Measurements from ENCODE around the gene RUNX1. TPM values are rescaled to one million over a fixed set of nuclear protein-coding genes. Genes with fewer than 3 reads are reported as not detected.

RUNX1 gene
- total RNA-seq, 1 donor from 2014 or later, result 23.9 TPM

DNA sequence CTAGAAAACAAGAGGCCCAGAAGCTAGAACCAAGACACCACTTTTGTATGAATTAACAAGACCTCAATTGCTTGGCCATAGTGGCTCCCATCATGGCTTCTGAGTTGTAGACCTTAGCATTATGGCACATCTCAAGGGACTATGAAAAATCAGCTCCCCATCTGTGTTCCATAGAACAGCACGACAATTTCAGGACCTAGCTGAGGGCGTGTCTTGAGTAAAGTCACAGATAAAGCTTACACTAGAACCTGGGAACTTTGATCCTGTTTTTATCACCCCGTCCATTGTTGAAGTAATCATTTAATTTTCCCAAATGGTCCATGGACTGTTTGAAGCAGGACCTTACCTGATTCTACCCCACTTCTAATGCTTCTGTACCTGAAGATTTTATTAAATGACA, 44.8 kb downstream of the RUNX1 start:
- H3K27me3 Mint-ChIP-seq (ENCODE audit: unreplicated experiment), result no peaks in the 10 kb centered on the region
- H3K27ac Mint-ChIP-seq (ENCODE audit: unreplicated experiment), result no peak overlapping the region
- DNase-seq (ENCODE audit: extremely low spot score, unreplicated experiment), result no peak
- no peaks in the 10 kb centered on the region for H3K4me1 Mint-ChIP-seq (ENCODE audit: unreplicated experiment)
- H3K36me3 Mint-ChIP-seq (ENCODE audit: unreplicated experiment), result no peaks in the 10 kb centered on the region
- no peak overlapping the region for H3K4me3 Mint-ChIP-seq (ENCODE audit: unreplicated experiment)
- TF ChIP-seq, protein P1, sequence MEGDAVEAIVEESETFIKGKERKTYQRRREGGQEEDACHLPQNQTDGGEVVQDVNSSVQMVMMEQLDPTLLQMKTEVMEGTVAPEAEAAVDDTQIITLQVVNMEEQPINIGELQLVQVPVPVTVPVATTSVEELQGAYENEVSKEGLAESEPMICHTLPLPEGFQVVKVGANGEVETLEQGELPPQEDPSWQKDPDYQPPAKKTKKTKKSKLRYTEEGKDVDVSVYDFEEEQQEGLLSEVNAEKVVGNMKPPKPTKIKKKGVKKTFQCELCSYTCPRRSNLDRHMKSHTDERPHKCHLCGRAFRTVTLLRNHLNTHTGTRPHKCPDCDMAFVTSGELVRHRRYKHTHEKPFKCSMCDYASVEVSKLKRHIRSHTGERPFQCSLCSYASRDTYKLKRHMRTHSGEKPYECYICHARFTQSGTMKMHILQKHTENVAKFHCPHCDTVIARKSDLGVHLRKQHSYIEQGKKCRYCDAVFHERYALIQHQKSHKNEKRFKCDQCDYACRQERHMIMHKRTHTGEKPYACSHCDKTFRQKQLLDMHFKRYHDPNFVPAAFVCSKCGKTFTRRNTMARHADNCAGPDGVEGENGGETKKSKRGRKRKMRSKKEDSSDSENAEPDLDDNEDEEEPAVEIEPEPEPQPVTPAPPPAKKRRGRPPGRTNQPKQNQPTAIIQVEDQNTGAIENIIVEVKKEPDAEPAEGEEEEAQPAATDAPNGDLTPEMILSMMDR (IDR thresholded peaks at IDR 0.05), result no peak
- no peaks in the 10 kb centered on the region for H3K9me3 Mint-ChIP-seq (ENCODE audit: unreplicated experiment)

DNA sequence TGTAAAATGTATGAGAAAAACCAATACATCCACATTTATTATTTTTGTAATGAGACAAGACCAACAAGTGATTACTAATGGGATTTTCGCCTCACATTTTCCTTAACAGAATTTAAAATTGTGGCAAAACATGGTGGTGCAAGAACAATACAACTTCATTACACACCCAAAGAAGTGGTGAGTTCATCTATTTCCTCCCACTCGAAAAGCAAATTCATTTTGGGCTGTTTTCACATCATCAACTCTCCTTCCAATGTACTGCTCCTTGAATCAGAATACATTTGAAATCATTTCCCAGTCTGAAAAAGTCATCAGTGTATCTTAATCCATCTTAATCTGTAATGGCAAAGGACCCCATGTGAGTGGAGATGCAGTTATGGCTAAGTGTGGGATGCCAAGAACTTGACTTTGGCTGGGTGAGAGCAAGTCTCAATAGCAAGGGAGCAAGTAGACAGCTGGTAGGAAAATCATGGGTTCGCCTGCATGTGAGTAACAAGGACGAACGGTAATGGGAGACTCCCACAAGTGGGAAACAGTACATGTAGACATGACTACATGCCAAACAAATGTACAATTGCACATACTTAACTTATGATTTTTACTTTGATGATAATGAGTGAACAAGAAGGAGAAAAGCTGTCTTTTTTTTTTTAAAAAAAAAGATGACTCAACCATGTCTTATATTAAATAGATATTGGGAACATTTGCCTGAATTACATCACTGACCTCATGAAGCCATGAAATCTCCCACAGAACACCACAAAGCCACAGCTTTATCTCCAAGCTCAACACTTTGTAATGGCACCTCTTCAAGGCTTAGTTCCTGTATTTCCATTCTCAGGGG, 46.0 kb downstream of the RUNX1 start:
- Mint-ChIP-seq H3K9me3 (ENCODE audit: unreplicated experiment) (no peaks in the 10 kb centered on the region), H3K27me3 (ENCODE audit: unreplicated experiment) (no peaks in the 10 kb centered on the region), H3K4me3 (ENCODE audit: unreplicated experiment) (no peak overlapping the region), H3K4me1 (ENCODE audit: unreplicated experiment) (no peaks in the 10 kb centered on the region), H3K27ac (ENCODE audit: unreplicated experiment) (no peak overlapping the region), H3K36me3 (ENCODE audit: unreplicated experiment) (no peaks in the 10 kb centered on the region)
- DNase-seq (ENCODE audit: extremely low spot score, unreplicated experiment), result no peak
- TF ChIP-seq, protein P1 (IDR thresholded peaks at IDR 0.05), result no peak

DNA sequence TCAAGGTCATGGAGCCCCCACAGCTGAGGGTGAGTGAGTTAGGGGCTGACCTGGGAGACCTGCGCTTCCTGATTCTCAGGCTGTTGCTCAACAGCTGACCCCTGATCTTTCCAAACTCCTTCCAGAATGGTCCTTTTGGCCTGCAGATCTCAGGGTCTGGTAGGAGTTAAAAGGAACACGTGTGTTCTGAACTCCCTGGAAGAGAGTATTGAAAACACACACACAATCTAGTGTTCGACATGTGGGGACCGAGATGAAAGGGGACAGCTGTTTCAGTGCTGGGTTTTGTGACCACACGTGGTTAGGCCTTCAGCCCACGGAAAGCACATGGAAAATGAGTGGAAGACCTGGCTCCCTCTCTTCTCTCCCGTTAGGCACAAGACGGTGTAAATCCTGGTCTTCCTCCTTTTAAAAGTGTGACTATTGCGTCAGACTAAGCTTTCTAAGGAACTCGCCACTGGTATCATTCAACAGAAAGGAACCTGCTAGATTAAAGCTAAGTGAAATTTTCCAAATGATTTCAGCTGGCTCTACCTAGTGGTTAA, 49.6 kb downstream of the RUNX1 start:
- no peak for DNase-seq (ENCODE audit: extremely low spot score, unreplicated experiment)
- no peaks in the 10 kb centered on the region for H3K36me3 Mint-ChIP-seq (ENCODE audit: unreplicated experiment)
- no peaks in the 10 kb centered on the region for H3K9me3 Mint-ChIP-seq (ENCODE audit: unreplicated experiment)
- H3K4me3 Mint-ChIP-seq (ENCODE audit: unreplicated experiment), result no peak overlapping the region
- H3K4me1 Mint-ChIP-seq (ENCODE audit: unreplicated experiment), result peaks cover 10% of the 10 kb centered on the region
- TF ChIP-seq, protein P1 (IDR thresholded peaks at IDR 0.05), result no peak
- no peaks in the 10 kb centered on the region for H3K27me3 Mint-ChIP-seq (ENCODE audit: unreplicated experiment)
- no peak overlapping the region for H3K27ac Mint-ChIP-seq (ENCODE audit: unreplicated experiment)

DNA sequence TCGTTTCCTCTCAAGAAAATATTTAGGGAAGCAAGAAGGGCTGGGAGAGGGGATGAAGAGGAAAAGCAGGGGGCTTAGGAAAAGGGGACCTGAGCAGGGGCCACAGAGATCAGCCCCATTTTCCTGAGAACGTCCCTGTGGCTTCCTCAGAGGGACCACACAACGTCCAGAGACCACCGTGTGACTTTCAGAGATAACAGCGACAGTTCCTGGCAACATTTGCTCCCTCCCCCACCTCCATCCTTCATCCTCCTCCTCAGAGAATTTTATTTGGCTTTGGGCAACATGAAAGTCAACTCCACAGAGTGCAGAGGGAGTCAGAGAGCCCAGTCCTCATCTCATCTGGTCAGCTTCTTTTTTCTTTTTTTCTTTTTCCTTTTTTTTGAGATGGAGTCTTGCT, 50.9 kb downstream of the RUNX1 start:
- TF ChIP-seq, protein P1 (IDR thresholded peaks at IDR 0.05), result no peak
- Mint-ChIP-seq H3K27me3 (ENCODE audit: unreplicated experiment) (no peaks in the 10 kb centered on the region), H3K36me3 (ENCODE audit: unreplicated experiment) (no peaks in the 10 kb centered on the region), H3K27ac (ENCODE audit: unreplicated experiment) (no peak overlapping the region), H3K4me3 (ENCODE audit: unreplicated experiment) (no peak overlapping the region), H3K4me1 (ENCODE audit: unreplicated experiment) (peaks cover 10% of the 10 kb centered on the region), H3K9me3 (ENCODE audit: unreplicated experiment) (no peaks in the 10 kb centered on the region)
- DNase-seq (ENCODE audit: extremely low spot score, unreplicated experiment), result no peak

DNA sequence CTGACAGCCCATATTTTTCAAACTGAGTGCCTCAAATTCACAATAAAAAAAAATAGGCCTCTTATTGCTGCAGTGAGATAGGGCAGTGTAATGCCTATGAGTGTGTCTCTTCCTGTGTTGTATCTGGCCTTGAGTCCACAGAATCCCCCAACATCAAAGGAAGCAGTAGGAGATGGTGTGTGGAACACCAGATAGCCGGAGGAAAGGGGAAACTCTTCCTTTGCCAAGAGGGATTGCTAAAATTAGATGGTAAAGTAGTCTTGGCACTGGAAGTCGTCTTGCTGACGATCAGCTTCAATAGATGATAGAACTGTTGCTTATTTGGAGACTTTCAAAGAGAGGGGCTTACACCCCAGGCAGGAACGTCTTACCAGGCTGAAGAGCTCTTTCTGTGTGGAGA, 51.8 kb downstream of the RUNX1 start:
- no peaks in the 10 kb centered on the region for H3K36me3 Mint-ChIP-seq (ENCODE audit: unreplicated experiment)
- DNase-seq (ENCODE audit: extremely low spot score, unreplicated experiment), result no peak
- no peaks in the 10 kb centered on the region for H3K9me3 Mint-ChIP-seq (ENCODE audit: unreplicated experiment)
- TF ChIP-seq, protein P1 (IDR thresholded peaks at IDR 0.05), result no peak
- H3K27ac Mint-ChIP-seq (ENCODE audit: unreplicated experiment), result no peak overlapping the region
- no peaks in the 10 kb centered on the region for H3K27me3 Mint-ChIP-seq (ENCODE audit: unreplicated experiment)
- peaks cover 10% of the 10 kb centered on the region for H3K4me1 Mint-ChIP-seq (ENCODE audit: unreplicated experiment)
- H3K4me3 Mint-ChIP-seq (ENCODE audit: unreplicated experiment), result no peak overlapping the region

Data from osteocyte (in vitro differentiated cells).